GM21528 (cell line): ENCODE data around the gene ZBTB16.

Experiments
- ATAC-seq: cut with Tn5 transposase; IDR thresholded peaks from one replicate; pipeline ENCODE4 v1.9.1; 2021; ENCODE audit warnings: mild to moderate bottlenecking, moderate library complexity; ENCODE audit not compliant: unreplicated experiment, low FRiP score

Gene ZBTB16

DNA sequence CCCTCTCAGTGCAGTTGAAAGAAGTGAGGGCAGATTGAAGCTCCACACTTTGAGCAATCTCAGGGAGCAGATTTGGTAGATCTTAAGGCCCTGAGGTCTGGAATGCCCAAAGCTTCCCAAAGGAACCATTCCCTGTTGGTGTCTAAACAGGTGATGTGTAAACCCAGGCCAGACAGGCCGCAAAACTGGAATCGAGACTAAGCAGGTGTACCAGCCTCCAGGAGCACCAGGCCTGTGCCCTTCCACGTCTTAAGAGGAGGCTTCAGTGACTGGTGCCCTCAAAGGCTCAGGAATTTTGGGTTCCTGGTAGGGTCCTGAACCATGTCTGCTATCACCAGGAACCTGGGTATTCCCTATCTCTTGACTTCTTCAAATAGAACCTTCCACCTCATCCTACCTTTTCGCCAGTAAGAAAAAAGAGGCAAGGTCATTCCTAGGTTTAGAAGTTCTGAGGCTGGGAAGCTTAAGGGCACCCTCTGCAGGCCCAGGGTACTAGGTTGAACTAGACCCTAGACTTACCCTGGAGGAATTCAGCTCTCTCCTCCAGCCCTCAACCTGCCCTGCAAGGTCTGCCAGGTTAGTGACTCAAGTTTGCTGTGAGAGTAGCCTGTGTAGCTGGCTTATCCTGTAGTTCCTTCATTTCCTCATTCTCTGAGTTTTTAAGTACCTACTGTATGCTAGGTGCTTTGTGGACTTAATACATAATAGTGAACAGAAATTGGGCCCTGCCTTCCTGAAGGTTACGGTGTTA lies 136.6 kb downstream of the ZBTB16 start:
- ATAC-seq, result no peak

DNA sequence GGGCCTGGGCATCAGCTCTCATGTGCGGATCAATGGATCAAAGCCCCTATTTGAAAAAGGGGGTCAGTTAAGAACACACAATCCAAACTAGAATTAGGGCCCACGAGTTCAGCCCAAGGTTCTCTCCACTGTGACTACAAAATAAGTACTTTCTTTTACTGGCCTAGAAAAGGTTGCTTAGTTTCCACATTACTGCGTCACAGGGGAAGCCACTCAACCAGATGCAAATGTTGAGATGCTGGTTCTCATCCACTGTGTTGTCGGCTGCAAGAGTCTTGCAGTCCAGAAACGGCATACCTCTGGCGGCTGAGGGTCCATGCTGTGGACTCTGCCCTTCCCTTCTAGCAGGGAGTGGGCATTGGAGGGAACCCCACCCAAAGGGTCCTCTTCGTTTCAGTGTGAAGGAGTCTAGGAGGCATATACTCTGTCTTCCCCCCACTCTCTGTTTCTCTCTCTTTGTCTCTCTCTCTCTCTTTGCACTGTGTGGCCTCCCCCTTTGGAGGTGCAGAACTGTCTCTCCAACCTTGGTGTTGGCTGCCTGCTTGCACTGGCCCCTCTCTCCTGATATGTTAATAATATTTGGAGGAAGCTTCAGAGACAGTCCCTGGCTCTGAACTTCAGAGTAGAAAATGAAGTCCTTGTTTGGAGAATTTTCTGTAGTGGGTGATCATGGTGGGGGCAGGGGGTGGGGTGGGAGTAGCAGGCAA lies 137.6 kb downstream of the ZBTB16 start:
- no peak for ATAC-seq

DNA sequence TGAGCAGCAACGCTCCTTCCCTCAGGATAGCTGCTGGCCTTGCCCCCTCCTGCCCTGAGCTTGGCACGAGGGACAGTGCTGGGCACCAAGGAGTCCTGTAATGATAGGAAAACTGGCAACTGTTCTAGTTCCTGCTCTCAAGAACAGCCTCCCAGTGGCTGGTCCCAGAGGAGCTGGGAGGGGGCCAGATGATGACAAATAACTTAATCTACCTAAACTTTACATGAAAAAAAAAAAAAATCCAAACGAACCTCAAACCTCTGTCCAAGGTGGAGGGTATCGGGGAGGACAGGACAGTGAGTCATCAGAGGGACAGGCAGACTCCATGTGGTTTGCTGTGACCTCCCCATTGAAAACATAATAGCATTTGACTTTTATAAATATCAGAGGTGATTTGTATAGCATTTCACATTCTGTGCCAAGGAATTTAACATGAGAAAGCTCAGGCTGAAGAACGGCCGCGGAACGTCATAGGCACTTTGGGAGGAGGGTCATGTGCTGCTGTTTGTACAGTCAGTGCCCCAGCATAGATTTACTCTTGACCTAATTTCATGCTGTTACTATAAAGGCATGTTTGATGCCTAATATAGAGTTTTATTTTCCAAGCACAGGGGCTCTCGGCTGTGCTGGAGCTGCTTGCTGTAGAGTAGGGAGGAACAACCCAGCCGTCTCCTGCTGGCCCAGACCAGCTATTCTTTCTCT lies 138.4 kb downstream of the ZBTB16 start:
- no peak for ATAC-seq

DNA sequence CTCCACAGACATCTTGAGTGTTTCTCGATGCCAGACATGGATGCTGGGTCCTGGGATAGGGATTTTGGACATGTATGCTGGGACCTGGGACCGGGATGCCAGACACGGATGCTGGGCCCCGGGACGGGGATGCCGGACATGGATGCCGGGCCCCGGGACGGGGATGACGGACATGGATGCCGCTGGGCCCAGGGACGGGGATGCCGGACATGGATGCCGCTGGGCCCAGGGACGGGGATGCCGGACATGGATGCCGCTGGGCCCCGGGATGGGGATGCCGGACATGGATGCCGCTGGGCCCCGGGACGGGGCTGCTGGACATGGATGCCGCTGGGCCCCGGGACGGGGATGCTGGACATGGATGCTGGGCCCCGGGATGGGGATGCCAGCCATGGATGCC lies 139.5 kb downstream of the ZBTB16 start:
- no peak for ATAC-seq

- ATAC-seq, result no peak
These were observed 141.0 kb downstream of the ZBTB16 start for GRCh38 chr11:114200351-114201133.

DNA sequence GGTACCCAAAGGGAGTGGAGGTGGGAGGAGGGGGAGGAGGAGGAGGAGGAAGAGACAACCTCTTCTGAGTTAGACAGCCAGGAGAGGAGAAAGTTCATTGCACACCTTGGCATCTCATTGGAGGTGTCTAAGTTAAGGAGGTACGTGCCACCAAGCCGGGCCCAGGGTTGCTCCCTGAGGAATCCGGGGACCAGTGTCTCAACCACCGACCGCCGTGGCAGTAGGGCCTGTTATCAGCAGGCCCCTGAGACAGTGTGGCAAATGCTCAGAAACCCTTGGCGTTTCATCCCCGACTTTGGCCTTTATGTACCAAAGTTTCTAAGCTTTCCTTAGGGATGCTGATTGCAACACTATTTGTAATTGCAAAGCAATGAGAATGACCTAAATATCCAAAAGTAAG lies 141.7 kb downstream of the ZBTB16 start:
- no peak for ATAC-seq

- no peak for ATAC-seq
These were observed 142.6 kb downstream of the ZBTB16 start for GRCh38 chr11:114202011-114202609.

GRCh38 chr11:114207096-114207495 lies 147.6 kb downstream of the ZBTB16 start:
- no peak for ATAC-seq

GRCh38 chr11:114208377-114208776 lies 148.9 kb downstream of the ZBTB16 start:
- no peak for ATAC-seq

DNA sequence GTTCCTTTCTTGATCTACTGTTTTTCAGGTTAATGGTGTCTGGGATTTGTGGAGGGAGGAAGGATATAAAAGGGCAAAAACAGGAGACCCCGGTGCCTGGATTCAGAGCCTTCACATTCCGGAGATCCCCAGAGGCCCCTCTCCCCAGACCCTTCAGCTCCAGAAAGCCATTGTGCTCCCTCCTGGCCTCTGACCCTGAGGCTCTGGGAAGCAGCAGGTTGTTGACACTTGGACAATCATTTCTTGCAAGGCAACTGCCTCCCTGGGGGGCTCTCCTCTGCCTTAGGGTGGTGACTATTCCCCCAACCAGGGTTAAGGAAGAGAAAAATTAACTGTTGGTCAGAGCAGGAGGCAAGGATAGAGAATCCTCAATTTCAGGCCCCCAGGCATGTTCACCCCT lies 149.8 kb downstream of the ZBTB16 start:
- no peak for ATAC-seq

- ATAC-seq, result no peak
These were observed 150.4 kb downstream of the ZBTB16 start for GRCh38 chr11:114209904-114210303.

DNA sequence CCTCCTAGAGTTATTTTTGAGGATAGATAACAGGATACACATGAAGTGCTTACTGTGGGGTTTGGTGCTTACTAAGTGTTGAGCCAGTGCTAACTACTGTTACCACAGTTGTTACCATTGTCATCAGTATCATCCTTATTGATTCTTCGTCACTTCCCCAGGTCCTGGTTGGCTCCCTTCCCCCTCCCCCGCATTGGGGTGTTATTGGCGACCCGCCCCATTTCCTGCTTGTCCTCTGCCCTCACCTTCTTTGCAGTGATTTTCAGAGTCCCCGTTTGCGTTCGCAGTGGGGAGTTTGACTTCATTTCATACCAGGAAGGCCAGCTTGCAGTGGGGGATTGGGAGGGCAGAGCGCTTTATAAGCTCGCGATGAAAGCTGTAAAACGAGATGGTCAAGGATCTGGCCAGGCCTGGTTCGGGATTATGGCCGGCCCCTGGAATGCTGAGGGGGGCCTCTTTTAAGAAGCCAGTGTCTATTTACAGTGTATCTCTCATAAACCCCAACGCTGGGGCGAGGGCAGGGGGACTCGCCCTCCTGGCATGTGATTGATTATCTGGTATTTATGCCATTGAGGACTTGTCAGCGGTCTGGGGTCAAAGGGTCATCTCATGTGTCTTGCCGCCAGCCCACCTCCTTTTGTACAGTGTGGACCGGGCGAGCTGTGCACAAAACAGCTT lies 152.1 kb downstream of the ZBTB16 start:
- ATAC-seq, result no peak

DNA sequence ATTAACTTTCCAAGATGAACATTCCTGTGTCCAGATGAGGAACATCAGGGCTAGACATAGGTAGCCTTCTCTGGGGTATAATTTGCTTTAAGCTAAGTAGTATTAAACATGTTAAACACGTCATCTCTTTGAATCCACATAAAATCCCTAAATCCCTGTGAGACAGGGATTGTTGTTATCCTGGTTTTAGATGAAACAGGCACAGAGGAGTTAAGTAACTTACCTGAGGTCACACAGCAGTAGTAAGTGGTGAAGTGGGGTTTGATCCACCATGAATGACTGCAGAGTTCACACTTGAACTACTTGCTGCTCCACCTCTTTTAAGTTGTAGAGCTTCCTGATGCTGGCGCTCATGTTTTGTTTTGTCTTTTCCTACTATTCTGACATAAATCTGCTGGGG lies 154.1 kb downstream of the ZBTB16 start:
- no peak for ATAC-seq

DNA sequence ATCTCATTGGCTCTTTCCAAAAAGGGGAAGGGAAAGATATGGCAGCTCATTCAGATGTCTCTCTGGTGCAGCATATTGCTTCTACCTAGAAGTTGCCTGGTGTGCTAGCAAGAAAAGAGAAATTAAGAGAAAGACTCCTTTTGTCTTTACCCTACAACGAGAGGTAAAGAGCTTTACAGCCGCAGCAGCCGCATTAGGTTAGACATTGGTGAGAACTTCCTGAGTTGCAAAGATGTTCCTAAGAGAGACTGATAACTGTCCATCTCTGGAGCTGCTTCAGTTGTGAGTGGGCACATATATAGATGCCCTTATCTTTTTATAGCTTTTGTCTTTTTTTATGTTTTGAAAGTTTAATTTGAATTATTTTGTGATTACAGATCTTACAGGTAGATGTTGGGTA lies 155.9 kb downstream of the ZBTB16 start:
- no peak for ATAC-seq

DNA sequence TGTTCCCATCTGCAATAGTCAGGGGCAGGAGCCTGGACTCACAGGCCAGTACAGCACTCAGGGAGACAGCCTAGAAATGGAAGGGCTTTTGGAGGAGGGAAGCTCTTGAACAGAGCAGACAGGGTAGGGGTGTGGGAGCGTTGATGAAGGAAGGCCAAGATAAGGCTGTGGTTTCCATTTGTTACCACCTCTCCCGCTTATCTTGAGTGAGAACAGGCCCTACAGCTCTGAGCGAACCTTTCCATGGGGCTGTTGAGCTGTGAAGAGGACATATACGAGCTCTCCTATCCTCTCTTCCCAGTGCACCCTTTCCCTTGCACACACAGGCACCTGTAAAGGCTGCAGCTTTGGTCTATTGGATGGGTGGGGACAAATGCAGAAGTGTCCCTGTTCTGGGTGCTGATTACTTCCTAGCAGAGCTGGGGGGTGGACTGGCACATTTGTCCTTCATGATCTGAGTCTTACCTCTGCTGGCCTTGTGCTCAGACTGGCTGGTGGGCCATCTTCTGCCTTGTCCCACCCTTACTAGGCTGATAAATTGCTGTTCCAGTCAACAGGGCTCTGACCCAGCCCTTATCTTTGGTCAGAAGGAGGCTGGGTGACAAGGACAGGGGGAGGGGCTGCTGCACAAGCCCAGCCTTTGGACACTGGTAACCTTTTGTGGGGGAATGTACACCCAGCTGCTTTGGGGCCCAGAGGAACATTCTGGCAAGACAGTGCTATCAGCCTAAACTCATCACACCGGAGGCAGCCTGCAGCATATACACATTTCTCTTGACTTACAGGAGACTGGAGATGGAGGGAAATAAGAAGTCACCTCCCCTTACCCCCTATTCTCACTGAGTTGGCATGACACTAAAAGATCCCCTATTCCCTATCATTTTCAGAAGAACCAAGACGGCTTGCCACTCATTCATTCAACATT lies 156.6 kb downstream of the ZBTB16 start:
- no peak for ATAC-seq

DNA sequence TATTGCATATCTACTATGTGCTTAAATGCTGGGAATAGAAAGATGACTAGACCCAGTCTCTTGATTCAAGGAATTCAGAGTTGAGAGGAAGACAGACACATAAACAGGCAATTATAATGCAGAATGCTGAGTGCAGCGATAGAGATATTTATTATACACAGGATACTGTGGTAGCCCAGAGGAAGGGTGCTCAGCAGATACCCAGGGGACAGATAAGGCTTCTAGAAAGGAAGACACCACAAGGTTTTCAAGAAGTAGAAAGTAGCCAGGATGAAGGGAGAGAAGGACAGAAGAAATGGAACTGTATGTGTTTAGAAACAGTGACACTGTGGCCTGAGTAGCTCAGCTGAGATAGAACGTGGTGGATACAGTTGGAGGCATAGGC lies 157.3 kb downstream of the ZBTB16 start:
- ATAC-seq, result no peak

- no peak for ATAC-seq
These were observed 159.0 kb downstream of the ZBTB16 start for GRCh38 chr11:114218508-114218907.

GRCh38 chr11:114219559-114220349 lies 160.2 kb downstream of the ZBTB16 start:
- no peak for ATAC-seq
